Sigmoid colon (tissue), 7 donors: Measurements from ENCODE around the gene PCNX1. TPM values are rescaled to one million over a fixed set of nuclear protein-coding genes. Genes with fewer than 3 reads are reported as not detected.

Experiments used
- DNase-seq: peaks from one replicate; pipeline ENCODE4 v3.0.0-alpha.2; 2019
- H3K27ac ChIP-seq, 4 donors: fragments of 200-600 bp; sonication (generic); one replicate each; pipeline ENCODE4 v1.5.1; 2016 to 2019; ENCODE audit warnings: mild to moderate bottlenecking in 1 of 4
- H3K27me3 ChIP-seq, 3 donors: fragments of 200-600 bp; sonication (generic); one replicate each; pipeline ENCODE4 v1.5.1; 2019; ENCODE audit warnings: mild to moderate bottlenecking in 1 of 3
- H3K36me3 ChIP-seq, 4 donors: fragments of 200-600 bp; sonication (generic); one replicate each; pipeline ENCODE4 v1.5.1; 2016 to 2019
- H3K4me1 ChIP-seq, 4 donors: fragments of 200-600 bp; sonication (generic); one replicate each; pipeline ENCODE4 v1.5.1; 2017 to 2019
- H3K4me3 ChIP-seq, 4 donors: fragments of 200-600 bp; sonication (generic); one replicate each; pipeline ENCODE4 v1.5.1; 2017 to 2019; ENCODE audit warnings: mild to moderate bottlenecking in 2 of 4, moderate library complexity in 1 of 4
- H3K9me3 ChIP-seq, 4 donors: fragments of 200-600 bp in 3 of 4; sonication (generic) in 3 of 4; one replicate each; pipeline versions ENCODE4 v1.5.1 to v1.6.1; 2013 to 2019
- CTCF ChIP-seq, 4 experiments: fragments of 450-650 bp in 3 of 4; fragments of 200-600 bp in 1 of 4; IDR thresholded peaks; one replicate each; pipeline ENCODE4 v1.5.1; 2016 to 2019; ENCODE audit warnings: antibody characterized with exemption in 4 of 4, mild to moderate bottlenecking in 3 of 4, moderate library complexity in 2 of 4
- EP300 ChIP-seq, 4 donors: sonication (generic); formaldehyde crosslinking; IDR thresholded peaks; one replicate each; pipeline ENCODE4 v1.6.1; 2017; ENCODE audit warnings: antibody characterized with exemption in 4 of 4
- POLR2A ChIP-seq, 2 donors: fragments of 450-650 bp; IDR thresholded peaks; one replicate each; pipeline ENCODE4 v1.6.1; 2016; ENCODE audit warnings: antibody characterized with exemption in 2 of 2, mild to moderate bottlenecking in 2 of 2, moderate library complexity in 2 of 2
- POLR2AphosphoS5 ChIP-seq, 4 donors: sonication (generic); formaldehyde crosslinking; IDR thresholded peaks; one replicate each; pipeline ENCODE4 v1.6.1; 2017; ENCODE audit warnings: antibody characterized with exemption in 4 of 4
- WGBS, 2 donors: extraction: QIAGEN DNeasy Blood & Tissue Kit; methylation state at CpG; one replicate each; pipeline ENCODE4 v1.1.7; 2013; 5-methylcytosine and 5-hydroxymethylcytosine counted together
- intact Hi-C: fragments of 100-400 bp; cut with DNase I; formaldehyde crosslinking; loops from one replicate; pipeline ENCODE4 v1.15.1; 2023
- polyA plus RNA-seq, 3 donors: library from polyadenylated mRNA; stranded (reverse); fragments of 200-250 nt; gene quantifications; one replicate each; pipeline ENCODE4 v1.2.3, GENCODE V29; 2013
- total RNA-seq, 4 donors: library from RNA; depleted of rRNA; stranded (reverse); fragments of >200 nt; gene quantifications; one replicate each; pipeline ENCODE4 v1.1.0, GENCODE V29; 2016
- donor health status: healthy with polysubstance abuse.
- donor health status: Bipolar disorder and iron deficiency.
- donor health status: healthy.

Gene PCNX1
- total and polyA plus RNA-seq, 7 donors: 1.2 to 73.9 (median 62.8) TPM

- Histone ChIP-seq H3K9me3 (no peaks in the 10 kb centered on the region), H3K4me3 (no peak overlapping the region), H3K27ac (no peak overlapping the region), H3K4me1 (peaks cover 0 to 7% (median 2%) of the 10 kb centered on the region in 4 donors), H3K27me3 (no peaks in the 10 kb centered on the region), H3K36me3 (peaks cover 0 to 8% (median 0%) of the 10 kb centered on the region in 4 donors)
- DNase-seq: no peak
- WGBS, 2 donors: 89 to 90% methylated on average over 1 of the region's 1 CpG
- TF ChIP-seq EP300 (IDR thresholded peaks at IDR 0.05) (no peak), CTCF (IDR thresholded peaks at IDR 0.05) (no peak), POLR2A (IDR thresholded peaks at IDR 0.05) (no peak), POLR2AphosphoS5 (IDR thresholded peaks at IDR 0.05) (no peak)
- intact Hi-C loops: no loop called here
Observed at GRCh38 chr14:70987041-70987440, 79.8 kb downstream of the PCNX1 start.

- H3K4me1 ChIP-seq: no peaks in the 10 kb centered on the region
- H3K4me3 ChIP-seq: no peak overlapping the region
- no peak overlapping the region for H3K27ac ChIP-seq
- H3K27me3 ChIP-seq: no peaks in the 10 kb centered on the region
- 92 to 96% methylated on average over 10 of the region's 10 CpGs for WGBS, 2 donors
- no peak for TF ChIP-seq POLR2A (IDR thresholded peaks at IDR 0.05)
- no peak for TF ChIP-seq POLR2AphosphoS5 (IDR thresholded peaks at IDR 0.05)
- no peak for TF ChIP-seq EP300 (IDR thresholded peaks at IDR 0.05)
- no peak for TF ChIP-seq CTCF (IDR thresholded peaks at IDR 0.05)
- H3K36me3 ChIP-seq: peaks cover 0 to 8% (median 0%) of the 10 kb centered on the region in 4 donors
- intact Hi-C loops: no loop called here
- DNase-seq: no peak
- no peaks in the 10 kb centered on the region for H3K9me3 ChIP-seq
Observed at GRCh38 chr14:70988452-70988851, 81.2 kb downstream of the PCNX1 start.

GRCh38 chr14:70993931-70994330, 86.7 kb downstream of the PCNX1 start:
- H3K36me3 ChIP-seq: peaks cover 0 to 20% (median 3%) of the 10 kb centered on the region in 4 donors
- no peaks in the 10 kb centered on the region for H3K4me1 ChIP-seq
- DNase-seq: no peak
- intact Hi-C loops: no loop called here
- H3K27ac ChIP-seq: no peak overlapping the region
- no peak overlapping the region for H3K4me3 ChIP-seq
- TF ChIP-seq CTCF (IDR thresholded peaks at IDR 0.05) (no peak), POLR2AphosphoS5 (IDR thresholded peaks at IDR 0.05) (no peak), POLR2A (IDR thresholded peaks at IDR 0.05) (no peak), EP300 (IDR thresholded peaks at IDR 0.05) (no peak)
- no peaks in the 10 kb centered on the region for H3K27me3 ChIP-seq
- H3K9me3 ChIP-seq: no peaks in the 10 kb centered on the region

- no peak for TF ChIP-seq EP300 (IDR thresholded peaks at IDR 0.05)
- TF ChIP-seq POLR2A (IDR thresholded peaks at IDR 0.05): no peak
- H3K9me3 ChIP-seq: no peaks in the 10 kb centered on the region
Observed at GRCh38 chr14:70995211-70995610, 88.0 kb downstream of the PCNX1 start.

GRCh38 chr14:70995671-70996070, 88.4 kb downstream of the PCNX1 start:
- H3K36me3 ChIP-seq: peaks cover 0 to 20% (median 3%) of the 10 kb centered on the region in 4 donors
- WGBS, 2 donors: 78 to 84% methylated on average over 3 of the region's 3 CpGs
- intact Hi-C loops: no loop called here
- no peaks in the 10 kb centered on the region for H3K4me1 ChIP-seq
- H3K9me3 ChIP-seq: no peaks in the 10 kb centered on the region
- H3K27ac ChIP-seq: no peak overlapping the region
- no peaks in the 10 kb centered on the region for H3K27me3 ChIP-seq
- DNase-seq: no peak
- TF ChIP-seq POLR2A (IDR thresholded peaks at IDR 0.05) (no peak), CTCF (IDR thresholded peaks at IDR 0.05) (no peak), EP300 (IDR thresholded peaks at IDR 0.05) (no peak), POLR2AphosphoS5 (IDR thresholded peaks at IDR 0.05) (no peak)
- H3K4me3 ChIP-seq: no peak overlapping the region

More at GRCh38 chr14:70995211-70995610, 88.0 kb downstream of the PCNX1 start:
- Histone ChIP-seq H3K27me3 (no peaks in the 10 kb centered on the region), H3K27ac (no peak overlapping the region), H3K36me3 (peaks cover 0 to 20% (median 3%) of the 10 kb centered on the region in 4 donors), H3K4me1 (no peaks in the 10 kb centered on the region), H3K4me3 (no peak overlapping the region)
- WGBS, 2 donors: 85 to 87% methylated on average over 1 of the region's 1 CpG
- intact Hi-C loops: no loop called here
- no peak for DNase-seq
